Hepatocyte (in vitro differentiated cells): Measurements from ENCODE around the gene PKD1L1. TPM values are rescaled to one million over a fixed set of nuclear protein-coding genes. Genes with fewer than 3 reads are reported as not detected.

ENCODE experiments used
- DNase-seq: peaks from one replicate; pipeline ENCODE4 v3.0.0-alpha.2; 2016; ENCODE audit warnings: low spot score
- H2AFZ ChIP-seq: fragments of 200-600 bp; sonication (generic); 2 replicates; pipeline ENCODE4 v1.6.0; 2016; ENCODE audit warnings: antibody characterized with exemption, mild to moderate bottlenecking
- H3K27ac ChIP-seq: fragments of 200-600 bp; sonication (generic); 2 replicates; pipeline ENCODE4 v1.5.1; 2016; ENCODE audit warnings: mild to moderate bottlenecking
- H3K27me3 ChIP-seq: fragments of 200-600 bp; sonication (generic); 2 replicates; pipeline ENCODE4 v1.6.1; 2016
- H3K36me3 ChIP-seq: fragments of 200-600 bp; sonication (generic); replicated peaks from 2 replicates; pipeline ENCODE4 v1.5.1; 2016; ENCODE audit warnings: low read depth; ENCODE audit not compliant: insufficient read depth
- H3K4me1 ChIP-seq: fragments of 200-600 bp; sonication (generic); 2 replicates; pipeline ENCODE4 v1.5.1; 2016; ENCODE audit warnings: mild to moderate bottlenecking, moderate library complexity; ENCODE audit not compliant: insufficient read depth
- H3K4me2 ChIP-seq: fragments of 200-600 bp; sonication (generic); 2 replicates; pipeline ENCODE4 v1.6.0; 2016
- H3K4me3 ChIP-seq: fragments of 200-600 bp; sonication (generic); 2 replicates; pipeline ENCODE4 v1.5.1; 2016; ENCODE audit warnings: mild to moderate bottlenecking
- H3K79me2 ChIP-seq: fragments of 200-600 bp; sonication (generic); 2 replicates; pipeline ENCODE4 v1.6.0; 2017; ENCODE audit warnings: mild to moderate bottlenecking
- H3K9me2 ChIP-seq: fragments of 200-600 bp; sonication (generic); replicated peaks from 2 replicates; pipeline ENCODE4 v1.6.0; 2017; ENCODE audit warnings: mild to moderate bottlenecking; ENCODE audit not compliant: insufficient read depth
- H3K9me3 ChIP-seq: fragments of 200-600 bp; sonication (generic); 2 replicates; pipeline ENCODE4 v1.5.1; 2016; ENCODE audit warnings: low read depth, mild to moderate bottlenecking
- H4K20me1 ChIP-seq: fragments of 200-600 bp; sonication (generic); 2 replicates; pipeline ENCODE4 v1.6.0; 2016; ENCODE audit warnings: mild to moderate bottlenecking; ENCODE audit not compliant: insufficient read depth, poor library complexity, severe bottlenecking
- EZH2 ChIP-seq: fragments of 200-600 bp; sonication (generic); IDR thresholded peaks from 2 replicates; pipeline ENCODE4 v1.6.1; 2016; ENCODE audit warnings: antibody characterized with exemption, mild to moderate bottlenecking, borderline replicate concordance
- EZH2phosphoT487 ChIP-seq: fragments of 200-600 bp; sonication (generic); IDR thresholded peaks from one replicate; pipeline ENCODE4 v1.6.1; 2018; ENCODE audit warnings: antibody characterized with exemption, mild to moderate bottlenecking, low read depth, moderate library complexity; ENCODE audit not compliant: unreplicated experiment, severe bottlenecking
- WGBS: methylation state at CpG from one replicate; pipeline ENCODE4 v1.1.6; 2016; ENCODE audit warnings: low lambda C conversion rate; ENCODE audit errors: missing lambda C conversion rate; 5-methylcytosine and 5-hydroxymethylcytosine counted together
- polyA plus RNA-seq: library from polyadenylated mRNA; unstranded; fragments of >200 nt; fragmentation: Nextera tagmentation; extraction: Ambion mirVana; gene quantifications from 2 replicates; pipeline ENCODE4 v1.2.1, GENCODE V29; 2016
- total RNA-seq: library from RNA; depleted of rRNA; stranded (reverse); fragments of >200 nt; gene quantifications from 2 replicates; pipeline ENCODE4 v1.2.3, GENCODE V29; 2014
- TF ChIP-seq, protein P1 (sequence below): fragments of 200-600 bp; sonication (generic); IDR thresholded peaks from 2 replicates; pipeline ENCODE4 v1.5.1; 2016; ENCODE audit warnings: antibody characterized with exemption, mild to moderate bottlenecking; ENCODE audit not compliant: poor library complexity

Gene PKD1L1
- total and polyA plus RNA-seq, 2 experiments from 2014 or later, result 0.07 TPM

DNA sequence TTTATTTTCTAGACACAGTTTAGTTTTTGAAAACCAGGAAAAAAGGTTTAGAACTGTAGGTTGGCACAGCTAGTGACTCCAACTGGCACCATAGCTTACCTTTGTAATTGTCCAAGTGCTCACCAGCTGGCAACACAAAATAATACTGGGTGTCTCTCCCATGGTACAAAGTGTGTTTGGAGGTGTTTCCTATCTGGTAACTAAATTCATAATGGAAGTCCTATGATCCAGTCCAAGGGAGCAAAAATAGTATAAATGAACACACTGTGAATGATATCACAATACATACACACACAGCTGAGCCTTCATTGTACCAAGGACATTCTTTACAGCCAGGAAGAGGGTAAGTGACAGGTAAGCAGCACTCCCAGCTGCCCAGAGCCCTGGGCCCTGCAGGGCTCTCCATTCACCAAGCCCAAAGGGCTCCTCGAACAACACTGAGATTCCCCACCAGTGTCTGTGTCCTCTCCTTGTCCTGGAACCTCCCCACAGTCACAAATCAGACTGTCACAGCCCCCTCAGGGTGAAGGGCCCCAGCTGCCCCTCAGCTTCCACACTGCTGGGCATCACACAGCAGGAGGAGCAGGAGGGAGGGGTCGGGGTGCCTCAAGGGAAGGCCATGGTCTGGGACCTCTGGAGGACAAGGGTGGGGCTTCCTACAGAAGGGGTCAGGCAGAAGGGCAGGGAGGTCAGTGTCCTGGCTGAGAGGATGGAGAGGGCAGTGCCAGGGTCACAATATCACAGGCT lies 72.1 kb downstream of the PKD1L1 start:
- H3K4me3 ChIP-seq, result no peak overlapping the region
- H3K36me3 ChIP-seq, result no peaks in the 10 kb centered on the region
- no peaks in the 10 kb centered on the region for H3K4me1 ChIP-seq
- TF ChIP-seq, protein P1, sequence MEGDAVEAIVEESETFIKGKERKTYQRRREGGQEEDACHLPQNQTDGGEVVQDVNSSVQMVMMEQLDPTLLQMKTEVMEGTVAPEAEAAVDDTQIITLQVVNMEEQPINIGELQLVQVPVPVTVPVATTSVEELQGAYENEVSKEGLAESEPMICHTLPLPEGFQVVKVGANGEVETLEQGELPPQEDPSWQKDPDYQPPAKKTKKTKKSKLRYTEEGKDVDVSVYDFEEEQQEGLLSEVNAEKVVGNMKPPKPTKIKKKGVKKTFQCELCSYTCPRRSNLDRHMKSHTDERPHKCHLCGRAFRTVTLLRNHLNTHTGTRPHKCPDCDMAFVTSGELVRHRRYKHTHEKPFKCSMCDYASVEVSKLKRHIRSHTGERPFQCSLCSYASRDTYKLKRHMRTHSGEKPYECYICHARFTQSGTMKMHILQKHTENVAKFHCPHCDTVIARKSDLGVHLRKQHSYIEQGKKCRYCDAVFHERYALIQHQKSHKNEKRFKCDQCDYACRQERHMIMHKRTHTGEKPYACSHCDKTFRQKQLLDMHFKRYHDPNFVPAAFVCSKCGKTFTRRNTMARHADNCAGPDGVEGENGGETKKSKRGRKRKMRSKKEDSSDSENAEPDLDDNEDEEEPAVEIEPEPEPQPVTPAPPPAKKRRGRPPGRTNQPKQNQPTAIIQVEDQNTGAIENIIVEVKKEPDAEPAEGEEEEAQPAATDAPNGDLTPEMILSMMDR, result no peak
- TF ChIP-seq EZH2phosphoT487 (no peak), EZH2 (no peak)
- no peak overlapping the region for H3K4me2 ChIP-seq
- DNase-seq, result no peak
- H3K27me3 ChIP-seq, result no peaks in the 10 kb centered on the region
- 89% methylated on average over 2 of the region's 2 CpGs for WGBS
- H3K79me2 ChIP-seq, result no peaks in the 10 kb centered on the region
- no peaks in the 10 kb centered on the region for H4K20me1 ChIP-seq
- no peaks in the 10 kb centered on the region for H3K9me3 ChIP-seq
- no peaks in the 10 kb centered on the region for H3K9me2 ChIP-seq
- H2AFZ ChIP-seq, result no peak overlapping the region
- no peak overlapping the region for H3K27ac ChIP-seq

DNA sequence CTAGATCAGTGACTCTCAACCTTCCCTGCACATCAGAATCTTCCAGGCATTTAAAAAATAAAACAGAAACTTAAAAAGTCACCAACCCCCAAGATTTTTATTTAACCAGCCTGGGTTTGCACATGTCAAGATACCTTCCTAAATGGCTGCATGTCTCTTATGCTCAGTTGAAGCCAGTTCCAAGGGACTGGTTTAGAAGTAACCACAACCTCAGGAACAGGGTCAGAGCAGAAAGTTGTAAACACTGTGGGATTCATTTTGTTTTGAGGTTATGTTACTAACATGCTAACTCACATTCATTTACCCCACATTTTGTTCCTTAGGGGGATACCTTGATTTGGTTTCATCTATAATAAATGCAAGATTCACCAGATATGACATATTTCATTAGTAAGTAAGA lies 72.9 kb downstream of the PKD1L1 start:
- no peak overlapping the region for H3K27ac ChIP-seq
- no peak overlapping the region for H3K4me2 ChIP-seq
- H2AFZ ChIP-seq, result no peak overlapping the region
- no peak for DNase-seq
- TF ChIP-seq, protein P1, result no peak
- no peak for TF ChIP-seq EZH2
- TF ChIP-seq EZH2phosphoT487, result no peak
- H3K79me2 ChIP-seq, result no peaks in the 10 kb centered on the region
- no peaks in the 10 kb centered on the region for H3K4me1 ChIP-seq
- H4K20me1 ChIP-seq, result no peaks in the 10 kb centered on the region
- no peaks in the 10 kb centered on the region for H3K27me3 ChIP-seq
- H3K4me3 ChIP-seq, result no peak overlapping the region
- no peaks in the 10 kb centered on the region for H3K9me3 ChIP-seq
- no peaks in the 10 kb centered on the region for H3K9me2 ChIP-seq
- no peaks in the 10 kb centered on the region for H3K36me3 ChIP-seq

DNA sequence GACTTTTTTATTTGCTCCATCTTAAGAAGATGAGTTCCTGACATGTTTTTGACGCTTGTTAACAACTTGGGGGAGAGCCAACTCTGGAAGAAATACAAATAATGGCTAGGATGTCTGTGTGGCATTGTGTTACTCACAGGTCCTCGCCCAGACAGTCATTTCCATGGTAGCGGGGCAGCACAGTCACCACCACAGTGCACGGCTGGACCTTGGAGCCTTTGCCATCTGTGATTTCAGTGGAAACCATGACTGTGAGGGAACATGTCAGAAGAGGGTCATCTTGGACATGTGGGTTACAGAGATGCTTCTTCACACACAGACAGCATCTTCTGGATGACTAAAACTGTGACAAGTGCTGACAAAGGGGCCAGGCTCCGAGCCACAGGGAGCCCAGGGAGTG lies 74.5 kb downstream of the PKD1L1 start:
- H2AFZ ChIP-seq, result no peak overlapping the region
- H3K27ac ChIP-seq, result no peak overlapping the region
- H3K36me3 ChIP-seq, result no peaks in the 10 kb centered on the region
- H3K27me3 ChIP-seq, result no peaks in the 10 kb centered on the region
- H3K4me2 ChIP-seq, result no peak overlapping the region
- H3K79me2 ChIP-seq, result no peaks in the 10 kb centered on the region
- DNase-seq, result no peak
- H3K9me2 ChIP-seq, result no peaks in the 10 kb centered on the region
- no peaks in the 10 kb centered on the region for H3K9me3 ChIP-seq
- no peaks in the 10 kb centered on the region for H4K20me1 ChIP-seq
- TF ChIP-seq EZH2phosphoT487 (no peak), EZH2 (no peak)
- TF ChIP-seq, protein P1, result no peak
- H3K4me3 ChIP-seq, result no peak overlapping the region
- WGBS, result 83% methylated on average over 5 of the region's 5 CpGs
- no peaks in the 10 kb centered on the region for H3K4me1 ChIP-seq
